ENCODE measurements around the gene UTF1.

The UTF1 gene

DNA sequence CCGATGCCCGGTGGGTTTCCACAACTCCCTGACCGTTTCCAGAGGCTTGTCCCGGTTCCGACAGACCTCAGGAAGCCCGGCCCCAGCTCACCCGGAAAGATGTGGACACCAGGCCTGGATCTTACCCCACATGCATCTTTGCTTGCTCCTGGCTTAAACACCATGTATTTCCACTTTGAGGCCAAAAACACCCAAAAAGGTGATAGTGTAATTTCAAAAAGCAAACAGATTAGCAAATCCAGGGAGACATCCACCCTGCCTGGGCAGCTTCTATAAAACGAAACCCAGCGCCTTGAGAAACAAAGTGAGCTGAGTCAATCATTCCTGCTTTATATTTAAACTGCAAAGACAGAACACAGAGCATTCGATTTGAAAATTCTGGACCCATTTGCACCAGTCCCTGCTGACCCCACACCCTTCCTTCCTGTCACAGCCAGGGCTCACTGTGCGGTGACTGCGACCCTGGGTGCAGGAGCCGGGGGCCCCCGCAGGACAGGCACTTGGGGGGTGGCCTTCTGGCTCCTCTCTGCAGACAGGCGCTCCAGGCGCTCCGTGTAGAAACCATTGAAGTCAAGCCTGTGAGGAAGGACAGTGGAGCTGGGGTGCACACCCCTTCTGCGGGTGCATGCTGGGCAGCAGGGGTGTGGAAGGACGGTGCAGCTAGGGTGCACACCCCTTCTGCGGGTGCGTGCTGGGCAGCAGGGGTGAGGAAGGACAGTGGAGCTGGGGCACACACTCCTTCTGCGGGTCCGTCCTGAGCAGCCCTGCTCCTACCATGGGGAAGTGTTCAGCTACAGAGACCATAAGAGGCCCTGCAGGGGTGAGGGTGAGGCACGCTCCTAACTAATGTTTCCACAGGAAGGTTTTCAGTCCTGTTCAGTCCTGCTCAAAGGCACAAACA, 49.6 kb downstream of the UTF1 start:
- no peak for DNase-seq (ENCODE audit: low read depth)

DNA sequence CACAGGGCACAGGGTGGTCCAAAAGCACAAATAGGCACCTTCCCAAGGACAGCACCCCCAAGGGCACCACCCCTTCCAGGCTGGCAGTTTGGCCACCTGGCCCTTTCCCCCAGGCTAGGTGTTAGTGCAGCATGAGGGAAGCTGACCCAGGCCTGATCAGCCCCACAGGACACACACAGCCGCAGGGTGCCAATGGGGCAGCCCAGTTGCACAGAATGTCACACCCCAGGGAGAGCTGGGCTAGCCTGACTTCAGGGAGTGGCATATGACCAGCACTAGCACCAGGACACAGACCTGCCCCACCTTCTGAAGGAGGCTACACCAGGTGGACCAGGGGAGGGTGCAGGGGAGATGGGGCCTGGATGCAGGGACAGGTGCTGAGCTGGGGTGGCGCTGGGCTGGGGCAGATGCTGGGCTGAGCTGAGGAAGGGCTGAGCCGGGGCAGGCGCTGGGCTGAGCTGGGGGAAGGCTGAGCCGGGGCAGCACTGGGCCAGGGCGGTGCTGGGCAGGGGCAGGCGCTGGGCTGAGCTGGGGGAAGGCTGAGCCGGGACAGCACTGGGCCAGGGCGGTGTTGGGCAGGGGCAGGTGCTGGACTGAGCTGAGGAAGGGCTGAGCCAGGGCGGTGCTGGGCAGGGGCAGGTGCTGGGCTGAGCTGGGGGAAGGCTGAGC, 50.5 kb downstream of the UTF1 start:
- DNase-seq (ENCODE audit: low read depth), result no peak

DNA sequence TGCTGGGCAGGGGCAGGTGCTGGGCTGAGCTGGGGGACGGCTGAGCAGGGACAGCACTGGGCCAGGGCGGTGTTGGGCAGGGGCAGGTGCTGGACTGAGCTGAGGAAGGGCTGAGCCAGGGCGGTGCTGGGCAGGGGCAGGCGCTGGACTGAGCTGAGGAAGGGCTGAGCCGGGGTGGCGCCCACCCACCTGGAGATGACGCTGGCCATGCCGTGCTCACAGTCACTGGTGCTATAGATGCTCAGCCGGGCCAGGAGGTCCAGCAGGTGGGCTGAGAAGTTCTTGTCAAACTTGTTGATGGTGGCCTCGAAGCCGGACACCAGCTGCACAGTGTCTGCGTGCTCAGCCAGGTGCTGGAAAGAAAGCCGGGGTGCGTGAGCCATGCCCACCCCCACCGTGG, 51.1 kb downstream of the UTF1 start:
- DNase-seq (ENCODE audit: low read depth), result no peak

All from stimulated activated CD8-positive, alpha-beta memory T cell treated with anti-CD3 and anti-CD28 coated beads, Interleukin-15, amount 100 ng/mL, for 24 hours (primary cell).